DOHH2 (cell line): ENCODE results near the gene NFKBIZ.
"Not testable (repeated sequence)": the region's sequence is repeated elsewhere in the genome, so short reads cannot be mapped to it uniquely, and the experiment has no call there.

ENCODE experiments used
- H3F3A ChIP-seq: fragments of 200-600 bp; sonication (generic), shearing (Covaris generic); 2 replicates; pipeline ENCODE4 v1.6.0; 2016; ENCODE audit warnings: antibody characterized with exemption, mild to moderate bottlenecking; ENCODE audit not compliant: control insufficient read depth, insufficient read depth
- H3K27ac ChIP-seq: fragments of 200-600 bp; sonication (generic); 2 replicates; pipeline ENCODE4 v1.5.1; 2014; ENCODE audit warnings: low read depth, mild to moderate bottlenecking, low read length, moderate library complexity
- H3K27me3 ChIP-seq: fragments of 200-600 bp; sonication (generic); 2 replicates; pipeline ENCODE4 v1.6.1; 2014; ENCODE audit warnings: mild to moderate bottlenecking, low read length, mixed read lengths; ENCODE audit not compliant: control insufficient read depth
- H3K36me3 ChIP-seq: fragments of 200-600 bp; sonication (generic); 2 replicates; pipeline ENCODE4 v1.6.1; 2014; ENCODE audit warnings: mild to moderate bottlenecking, low read length, moderate library complexity, mixed read lengths; ENCODE audit not compliant: control insufficient read depth
- H3K4me1 ChIP-seq: fragments of 200-600 bp; sonication (generic); 2 replicates; pipeline ENCODE4 v1.6.1; 2014; ENCODE audit warnings: mild to moderate bottlenecking, low read length, mixed read lengths; ENCODE audit not compliant: control insufficient read depth
- H3K4me2 ChIP-seq: fragments of 200-600 bp; sonication (generic); 2 replicates; pipeline ENCODE4 v1.6.0; 2014; ENCODE audit warnings: mild to moderate bottlenecking, low read length, moderate library complexity
- H3K4me3 ChIP-seq: fragments of 200-600 bp; sonication (generic); 2 replicates; pipeline ENCODE4 v1.5.1; 2014; ENCODE audit warnings: mild to moderate bottlenecking, low read length, mixed read lengths
- H3K79me2 ChIP-seq: fragments of 200-600 bp; sonication (generic); 2 replicates; pipeline ENCODE4 v1.6.1; 2014; ENCODE audit warnings: mild to moderate bottlenecking, low read length, mixed read lengths; ENCODE audit not compliant: control insufficient read depth
- H3K9me2 ChIP-seq: fragments of 200-600 bp; sonication (generic); replicated peaks from 2 replicates; pipeline ENCODE4 v1.6.1; 2014; ENCODE audit warnings: mild to moderate bottlenecking, low read length, mixed read lengths; ENCODE audit not compliant: control insufficient read depth
- H3K9me3 ChIP-seq: fragments of 200-600 bp; sonication (generic); 2 replicates; pipeline ENCODE4 v1.6.1; 2014; ENCODE audit warnings: antibody characterized with exemption, low read length, mixed read lengths; ENCODE audit not compliant: control insufficient read depth, insufficient read depth
- H4K20me1 ChIP-seq: fragments of 200-600 bp; sonication (generic); 2 replicates; pipeline ENCODE4 v1.6.0; 2014; ENCODE audit warnings: low read depth, mild to moderate bottlenecking, antibody characterized with exemption, low read length, moderate library complexity; ENCODE audit not compliant: control insufficient read depth, insufficient read depth
- CTCF ChIP-seq: fragments of 200-600 bp; sonication (generic); IDR thresholded peaks from one replicate; pipeline ENCODE4 v1.5.1; 2014; ENCODE audit warnings: antibody characterized with exemption, mild to moderate bottlenecking, low read depth, low read length; ENCODE audit not compliant: poor library complexity, severe bottlenecking
- EZH2phosphoT487 ChIP-seq: fragments of 200-600 bp; sonication (generic); IDR thresholded peaks from 2 replicates; pipeline ENCODE4 v1.6.1; 2017; ENCODE audit warnings: borderline replicate concordance, mild to moderate bottlenecking, antibody characterized with exemption, low read length, moderate library complexity, mixed read lengths

The NFKBIZ gene

GRCh38 chr3:101862416-101863165, 13.3 kb downstream of the NFKBIZ start:
- no peak overlapping the region for H3K4me3 ChIP-seq
- no peaks in the 10 kb centered on the region for H3K27me3 ChIP-seq
- H3K4me2 ChIP-seq: no peak overlapping the region
- no peaks in the 10 kb centered on the region for H3K9me2 ChIP-seq
- peaks cover 54% of the 10 kb centered on the region for H3F3A ChIP-seq
- H3K4me1 ChIP-seq: peaks cover 43% of the 10 kb centered on the region
- no peaks in the 10 kb centered on the region; the same call in 1 of the 2 replicates for H3K79me2 ChIP-seq
- H3K9me3 ChIP-seq: no peaks in the 10 kb centered on the region
- peaks cover 46% of the 10 kb centered on the region for H3K36me3 ChIP-seq
- H3K27ac ChIP-seq: no peak overlapping the region
- H4K20me1 ChIP-seq: no peaks in the 10 kb centered on the region
- TF ChIP-seq CTCF (no peak), EZH2phosphoT487 (no peak)

GRCh38 chr3:101864926-101865325, 15.6 kb downstream of the NFKBIZ start:
- not testable (repeated sequence) for H3K4me3 ChIP-seq, H4K20me1 ChIP-seq, H3K27ac ChIP-seq, H3K9me3 ChIP-seq, H3K79me2 ChIP-seq, H3K4me2 ChIP-seq, H3K9me2 ChIP-seq, H3K27me3 ChIP-seq
- Histone ChIP-seq H3F3A (peaks cover 44% of the 10 kb centered on the region), H3K36me3 (peaks cover 23% of the 10 kb centered on the region), H3K4me1 (peaks cover 35% of the 10 kb centered on the region)

DNA sequence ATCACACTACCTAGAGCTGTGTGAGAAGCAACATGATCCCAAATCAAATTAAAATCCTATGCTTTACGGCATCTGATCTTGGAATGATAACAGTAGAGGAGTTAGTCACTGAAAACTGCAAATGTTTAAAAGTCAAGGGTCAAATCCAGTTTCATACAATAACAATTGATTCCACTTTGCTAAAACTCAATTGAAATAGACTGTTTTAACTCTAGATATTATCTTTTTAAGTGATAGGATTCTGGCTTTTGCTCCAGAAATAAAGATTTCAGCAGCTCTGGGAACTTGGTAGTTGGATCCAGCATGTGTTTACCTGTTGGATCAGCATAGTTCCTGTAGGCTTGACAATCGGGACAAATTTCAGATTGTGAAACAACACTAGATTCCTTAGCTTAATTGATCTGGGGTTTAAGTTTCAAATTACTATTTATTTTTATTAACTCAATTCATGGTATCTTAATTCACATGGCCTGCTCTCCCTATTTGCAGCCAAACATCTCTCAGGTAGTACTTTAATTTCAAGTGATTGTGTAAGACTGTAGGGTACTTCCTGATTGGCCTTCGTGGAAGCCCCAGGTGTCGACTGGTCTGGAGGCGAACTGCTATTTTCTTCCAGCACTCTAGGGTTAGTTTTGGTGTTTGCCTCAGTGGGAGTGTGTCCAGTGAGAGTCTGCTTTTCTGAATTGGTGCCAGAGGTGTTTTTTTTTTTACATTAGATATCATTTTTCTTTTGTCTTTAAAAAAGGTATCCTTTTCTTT, 16.6 kb downstream of the NFKBIZ start:
- TF ChIP-seq EZH2phosphoT487 (no peak), CTCF (no peak)
- no peaks in the 10 kb centered on the region for H3K79me2 ChIP-seq
- H4K20me1 ChIP-seq: no peaks in the 10 kb centered on the region
- H3K4me2 ChIP-seq: no peak overlapping the region
- H3K4me1 ChIP-seq: peaks cover 27% of the 10 kb centered on the region
- H3K27me3 ChIP-seq: no peaks in the 10 kb centered on the region
- peaks cover 35% of the 10 kb centered on the region for H3F3A ChIP-seq
- no peaks in the 10 kb centered on the region for H3K9me3 ChIP-seq
- no peak overlapping the region for H3K27ac ChIP-seq
- H3K9me2 ChIP-seq: no peaks in the 10 kb centered on the region
- peaks cover 14% of the 10 kb centered on the region for H3K36me3 ChIP-seq
- no peak overlapping the region for H3K4me3 ChIP-seq

DNA sequence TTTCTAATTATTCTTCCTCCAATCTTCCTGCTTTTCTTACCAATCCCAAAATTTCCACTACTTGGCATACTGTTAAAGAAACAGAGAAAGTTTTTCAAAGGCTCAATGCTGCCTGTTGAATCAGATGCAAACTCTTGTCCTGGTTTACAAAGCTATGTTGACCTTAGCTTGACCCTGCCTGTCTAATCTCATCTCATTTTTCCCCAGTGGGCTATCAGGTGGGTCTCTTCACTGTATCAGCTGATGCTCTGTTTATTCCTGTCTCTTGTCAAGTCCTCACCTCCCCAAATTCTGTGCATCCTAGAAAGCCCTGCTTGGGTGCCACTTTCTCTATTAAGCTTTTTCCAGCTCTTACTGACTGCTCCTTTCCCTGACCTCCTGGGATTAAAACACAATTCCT, 18.2 kb downstream of the NFKBIZ start:
- H3K4me1 ChIP-seq: peaks cover 11% of the 10 kb centered on the region
- no peaks in the 10 kb centered on the region for H3K27me3 ChIP-seq
- TF ChIP-seq CTCF: no peak
- no peak for TF ChIP-seq EZH2phosphoT487
- H3K27ac ChIP-seq: no peak overlapping the region
- H4K20me1 ChIP-seq: no peaks in the 10 kb centered on the region
- peaks cover 19% of the 10 kb centered on the region for H3F3A ChIP-seq
- H3K36me3 ChIP-seq: no peaks in the 10 kb centered on the region
- no peaks in the 10 kb centered on the region for H3K9me2 ChIP-seq
- no peak overlapping the region for H3K4me3 ChIP-seq
- no peak overlapping the region for H3K4me2 ChIP-seq
- H3K9me3 ChIP-seq: no peaks in the 10 kb centered on the region
- no peaks in the 10 kb centered on the region for H3K79me2 ChIP-seq
